Heart left ventricle (tissue), 16 donors: Measurements from ENCODE around the gene TNFAIP8L2. TPM values are rescaled to one million over a fixed set of nuclear protein-coding genes. Genes with fewer than 3 reads are reported as not detected.
A peak's percentile ranks its signal among the peaks of the same experiment; 100 is the strongest.

ENCODE experiments used
- ATAC-seq, 4 donors: fragments of 200-7000 bp; cut with Tn5 transposase; one replicate each; pipeline ENCODE4 v1.9.1; 2020 to 2022; ENCODE audit warnings: moderate library complexity in 4 of 4, mild to moderate bottlenecking in 3 of 4, moderate number of reproducible peaks in 1 of 4
- DNase-seq, 5 donors: peaks; one replicate each; pipeline ENCODE4 v3.0.0-alpha.2; 2020
- H3K27ac ChIP-seq, 12 donors: fragments of 200-600 bp; sonication (generic) in 4 of 12; one replicate each; pipeline versions ENCODE4 v1.5.0 to v1.8.0; 2016 to 2022; ENCODE audit warnings: mild to moderate bottlenecking in 2 of 12
- H3K27me3 ChIP-seq, 9 donors: fragments of 200-600 bp; sonication (generic) in 2 of 9; one replicate each; pipeline versions ENCODE4 v1.5.1 to v1.8.0; 2016 to 2022; ENCODE audit warnings: mild to moderate bottlenecking in 3 of 9
- H3K36me3 ChIP-seq, 9 donors: fragments of 200-600 bp; sonication (generic) in 2 of 9; one replicate each; pipeline versions ENCODE4 v1.5.0 to v1.8.0; 2018 to 2022; ENCODE audit warnings: mild to moderate bottlenecking in 2 of 9
- H3K4me1 ChIP-seq, 12 donors: fragments of 200-600 bp; sonication (generic) in 4 of 12; one replicate each; pipeline versions ENCODE4 v1.5.0 to v1.8.0; 2016 to 2022; ENCODE audit warnings: mild to moderate bottlenecking in 3 of 12
- H3K4me3 ChIP-seq, 12 donors: fragments of 200-600 bp; sonication (generic) in 4 of 12; one replicate each; pipeline versions ENCODE4 v1.5.0 to v1.8.0; 2017 to 2022; ENCODE audit warnings: mild to moderate bottlenecking in 9 of 12, moderate library complexity in 4 of 12
- H3K9me3 ChIP-seq, 12 donors: fragments of 200-600 bp; sonication (generic) in 4 of 12; one replicate each; pipeline versions ENCODE4 v1.5.0 to v1.8.0; 2016 to 2022; ENCODE audit warnings: mild to moderate bottlenecking in 1 of 12
- POLR2A ChIP-seq, 2 donors: fragments of 450-650 bp; IDR thresholded peaks; one replicate each; pipeline ENCODE4 v1.6.1; 2017; ENCODE audit warnings: antibody characterized with exemption in 2 of 2, mild to moderate bottlenecking in 2 of 2, moderate library complexity in 2 of 2
- WGBS, 4 donors: extraction: QIAGEN DNeasy Blood & Tissue Kit in 2 of 4; methylation state at CpG; one replicate each; pipeline versions ENCODE4 v1.1.5 to v1.1.7; 2013 to 2018; 5-methylcytosine and 5-hydroxymethylcytosine counted together
- intact Hi-C, 10 donors: fragments of 100-400 bp; cut with DNase I; formaldehyde crosslinking; loops; one replicate each; pipeline versions ENCODE4 v1.11.1 to v1.14.2; 2022
- polyA plus RNA-seq, 2 donors: library from polyadenylated mRNA; stranded (reverse); fragments of 200-250 nt; gene quantifications; one replicate each; pipeline ENCODE4 v1.2.3, GENCODE V29; 2013
- total RNA-seq, 9 donors: library from RNA; depleted of rRNA in 2 of 9; stranded (reverse); fragments of >200 nt in 2 of 9; fragmentation: NEBNext Ultra II Directional in 3 of 9; extraction: Animal tissue kit (Norgen Biotek cat#: 25700) in 3 of 9; gene quantifications; one replicate each; pipeline versions ENCODE4 v1.1.0 to v1.2.4, GENCODE V29; 2016 to 2023
- TF ChIP-seq, protein P1 (sequence below), 12 donors: fragments of 200-600 bp; sonication (generic) in 4 of 12; IDR thresholded peaks; one replicate each; pipeline versions ENCODE4 v1.5.0 to v1.8.0; 2018 to 2022; ENCODE audit warnings: antibody characterized with exemption in 12 of 12, mild to moderate bottlenecking in 5 of 12
- donor health status: ischemic (EF 13 %, LVEDD 7.1; RV severe dilation, severe dysfunction).
- donor health status: healthy with polysubstance abuse.
- donor health status: DM: no; HTN: yes; CAD: no.
- donor health status: DM: no; HTN: no; CAD: no.
- donor health status: ischemic (EF 25% LVEDD 6.9; RV normal size, moderate dysfunction).
- donor health status: ischemic (EF 25% LVEDD 5.7; RV mildly dilated, moderate dysfunction).
- donor health status: healthy.
- donor health status: DM: yes; HTN: yes; CAD: no.
- donor health status: ischemic (EF 35%, LVEDD 5.7; RV mildly dilated, moderate dysfunction).
- donor health status: nonischemic (EF 11% LVEDD 7.7; RV severe dilation, severe dysfunction).
- donor health status: DM: yes; HTN: yes; CAD: no.
- donor health status: PGD.
- donor health status: ischemic (EF 29% LVEDD 5.4; RV normal size, mild dysfunction).
- donor health status: nonischemic (EF 23%, LVEDD 6.1; RV moderate dilation, normal function).

The TNFAIP8L2 gene
- total and polyA plus RNA-seq, 11 donors = 0.49 to 7.9 (median 1.6) TPM

DNA sequence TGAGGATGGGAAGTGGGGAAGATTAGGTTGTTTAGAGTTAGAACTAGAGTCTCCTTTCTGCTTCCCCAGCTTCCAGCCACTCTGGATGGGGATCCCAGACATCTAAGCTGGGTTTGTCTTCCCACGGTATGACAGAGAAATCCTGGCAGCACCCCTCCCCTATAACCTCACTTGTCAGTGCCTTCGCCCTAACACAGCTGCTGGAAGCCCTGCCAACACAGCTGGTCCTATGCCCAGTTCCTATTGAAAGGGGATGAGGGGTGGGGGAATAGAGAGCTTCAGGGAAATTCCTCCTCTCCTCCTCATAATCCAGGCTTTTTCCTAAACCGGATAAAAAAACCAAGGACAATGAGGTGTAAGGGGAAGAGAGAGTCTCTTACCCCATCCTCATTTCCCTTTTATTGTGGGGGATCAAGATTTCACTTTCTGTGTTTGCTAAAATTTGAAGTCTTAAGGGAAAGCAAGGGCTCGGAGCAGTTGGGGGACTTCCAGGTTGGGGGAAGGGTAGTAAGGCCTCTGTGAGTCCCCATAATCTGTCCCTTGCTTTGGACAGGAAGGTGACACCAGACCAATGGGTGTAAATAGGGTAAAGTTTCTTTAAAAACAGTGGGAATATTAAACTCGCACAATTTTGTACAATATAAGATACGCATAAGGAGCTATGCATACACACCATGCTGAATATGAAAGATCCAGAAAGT lies 18.7 kb downstream of the TNFAIP8L2 start:
- H3K27ac ChIP-seq = no peak overlapping the region
- DNase-seq = peak in 1 of 5 donors; percentile 43
- peak in 3 of 4 donors; percentile 28 to 53 (median 39) for ATAC-seq
- no peak overlapping the region for H3K4me3 ChIP-seq
- no peak for TF ChIP-seq POLR2A (IDR thresholded peaks at IDR 0.05)
- TF ChIP-seq, protein P1, sequence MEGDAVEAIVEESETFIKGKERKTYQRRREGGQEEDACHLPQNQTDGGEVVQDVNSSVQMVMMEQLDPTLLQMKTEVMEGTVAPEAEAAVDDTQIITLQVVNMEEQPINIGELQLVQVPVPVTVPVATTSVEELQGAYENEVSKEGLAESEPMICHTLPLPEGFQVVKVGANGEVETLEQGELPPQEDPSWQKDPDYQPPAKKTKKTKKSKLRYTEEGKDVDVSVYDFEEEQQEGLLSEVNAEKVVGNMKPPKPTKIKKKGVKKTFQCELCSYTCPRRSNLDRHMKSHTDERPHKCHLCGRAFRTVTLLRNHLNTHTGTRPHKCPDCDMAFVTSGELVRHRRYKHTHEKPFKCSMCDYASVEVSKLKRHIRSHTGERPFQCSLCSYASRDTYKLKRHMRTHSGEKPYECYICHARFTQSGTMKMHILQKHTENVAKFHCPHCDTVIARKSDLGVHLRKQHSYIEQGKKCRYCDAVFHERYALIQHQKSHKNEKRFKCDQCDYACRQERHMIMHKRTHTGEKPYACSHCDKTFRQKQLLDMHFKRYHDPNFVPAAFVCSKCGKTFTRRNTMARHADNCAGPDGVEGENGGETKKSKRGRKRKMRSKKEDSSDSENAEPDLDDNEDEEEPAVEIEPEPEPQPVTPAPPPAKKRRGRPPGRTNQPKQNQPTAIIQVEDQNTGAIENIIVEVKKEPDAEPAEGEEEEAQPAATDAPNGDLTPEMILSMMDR (IDR thresholded peaks at IDR 0.05) = no peak
- H3K9me3 ChIP-seq = no peaks in the 10 kb centered on the region
- WGBS, 4 donors = 54 to 63% (median 59%) methylated on average over 6 of the region's 6 CpGs
- H3K36me3 ChIP-seq = peaks cover 0 to 96% (median 71%) of the 10 kb centered on the region in 9 donors
- intact Hi-C loops = no loop called here
- peaks cover 0 to 11% (median 0%) of the 10 kb centered on the region in 12 donors for H3K4me1 ChIP-seq
- no peaks in the 10 kb centered on the region for H3K27me3 ChIP-seq

DNA sequence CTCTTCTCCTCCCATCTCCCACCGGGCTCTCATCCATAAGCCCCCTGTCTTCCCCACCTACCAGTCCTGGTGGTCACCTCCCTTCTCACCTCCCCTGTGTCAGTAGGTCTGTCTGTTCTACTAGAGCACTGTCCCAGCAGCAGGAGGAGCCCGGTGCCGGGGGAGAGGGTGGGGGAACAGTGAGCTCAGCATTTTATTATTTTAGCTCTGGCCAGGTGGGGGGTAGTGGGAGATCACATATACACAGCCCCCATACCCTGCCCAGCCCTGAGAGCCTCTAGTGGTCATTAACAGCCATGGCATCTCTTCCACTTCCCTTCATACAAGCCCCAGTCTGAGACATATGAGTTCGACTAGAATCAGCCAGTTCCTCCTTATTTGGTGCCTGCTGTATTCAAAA lies 19.4 kb downstream of the TNFAIP8L2 start, which contains the start of gene TMOD4:
Gene TMOD4 (minus strand): TSS at position 119 of the 400 bp plus-strand sequence. CDS start 1,106 bp downstream, outside the sequence.
- Histone ChIP-seq H3K27me3 (no peaks in the 10 kb centered on the region), H3K4me1 (peaks cover 0 to 11% (median 0%) of the 10 kb centered on the region in 12 donors), H3K9me3 (no peaks in the 10 kb centered on the region), H3K27ac (no peak within 1 kb of the TSS), H3K4me3 (no peak within 1 kb of the TSS), H3K36me3 (peaks cover 0 to 96% (median 71%) of the 10 kb centered on the region in 9 donors)
- intact Hi-C loops = no loop called here
- no peak for DNase-seq
- 54 to 65% (median 61%) methylated on average over 4 of the region's 4 CpGs for WGBS, 4 donors
- TF ChIP-seq, protein P1 (IDR thresholded peaks at IDR 0.05) = peak in 11 of 12 donors; percentile 7 to 50 (median 31)
- TF ChIP-seq POLR2A (IDR thresholded peaks at IDR 0.05) = no peak
- ATAC-seq = peak in 3 of 4 donors; percentile 56 to 66 (median 61)

DNA sequence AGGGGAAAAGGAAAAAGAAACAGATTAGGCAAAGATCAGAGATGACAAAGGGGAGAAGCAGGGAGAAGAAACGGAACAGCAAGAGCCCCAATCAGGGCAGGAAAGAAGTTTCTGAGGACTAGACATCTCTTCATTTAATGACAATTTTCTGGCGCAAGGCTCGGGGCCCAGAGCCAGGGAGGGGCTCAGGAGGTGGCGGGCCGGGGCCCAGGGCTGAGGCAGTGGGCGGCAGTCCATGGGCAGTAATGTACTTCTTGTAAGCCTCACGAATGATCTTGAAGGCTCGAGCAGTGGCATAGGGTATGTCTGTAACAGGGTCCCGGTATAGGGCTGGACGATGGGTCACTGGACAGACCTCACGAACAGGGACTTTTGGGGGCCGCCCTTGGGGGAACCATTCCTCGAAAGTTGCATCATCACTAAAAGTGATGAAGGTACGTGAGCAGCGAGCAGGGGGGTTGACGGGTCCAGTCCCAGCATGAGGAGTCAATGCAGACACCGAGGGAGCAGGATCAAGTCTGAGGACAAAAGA lies 20.1 kb downstream of the TNFAIP8L2 start:
- no peak for TF ChIP-seq POLR2A (IDR thresholded peaks at IDR 0.05)
- TF ChIP-seq, protein P1 (IDR thresholded peaks at IDR 0.05) = no peak
- intact Hi-C loops = no loop called here
- WGBS, 4 donors = 92 to 96% (median 94%) methylated on average over 17 of the region's 17 CpGs
- Histone ChIP-seq H3K27me3 (no peaks in the 10 kb centered on the region), H3K9me3 (no peaks in the 10 kb centered on the region), H3K36me3 (peaks cover 0 to 96% (median 75%) of the 10 kb centered on the region in 9 donors), H3K27ac (no peak overlapping the region), H3K4me1 (peaks cover 0 to 11% (median 0%) of the 10 kb centered on the region in 12 donors), H3K4me3 (no peak overlapping the region)
- DNase-seq (no peak), ATAC-seq (no peak)

DNA sequence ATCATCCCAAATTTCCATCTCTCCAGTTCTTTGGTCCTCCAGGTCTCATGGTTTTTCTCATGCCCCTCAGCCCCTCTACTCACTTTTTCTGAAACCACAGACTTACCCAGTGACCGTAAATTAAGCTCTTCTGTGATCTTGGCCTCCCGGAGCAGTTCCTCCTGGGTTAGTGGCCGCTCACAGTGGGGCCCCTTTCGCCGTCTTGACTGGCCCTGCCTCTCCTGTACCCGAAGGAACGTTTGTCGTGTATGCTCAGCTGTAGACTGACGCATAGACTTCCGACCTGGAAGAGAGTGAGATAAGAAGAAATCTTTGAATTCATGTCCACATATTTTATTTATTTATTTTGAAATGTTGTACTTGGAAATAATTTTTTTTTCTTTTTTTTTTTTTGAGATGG lies 27.8 kb downstream of the TNFAIP8L2 start:
- TF ChIP-seq POLR2A (IDR thresholded peaks at IDR 0.05) = no peak
- TF ChIP-seq, protein P1 (IDR thresholded peaks at IDR 0.05) = no peak
- ATAC-seq = no peak
- Histone ChIP-seq H3K27me3 (no peaks in the 10 kb centered on the region), H3K27ac (no peak overlapping the region), H3K9me3 (no peaks in the 10 kb centered on the region), H3K4me1 (peaks cover 0 to 22% (median 12%) of the 10 kb centered on the region in 12 donors), H3K4me3 (no peak overlapping the region), H3K36me3 (peaks cover 3 to 75% (median 68%) of the 10 kb centered on the region in 9 donors)
- intact Hi-C loops = loop anchor here in 1 of 10 donors (10.0 kb wide), 1 partner anchor 51 kb away; no protein-coding TSS in a partner anchor
- DNase-seq = no peak
- WGBS, 4 donors = 94 to 95% (median 94%) methylated on average over 10 of the region's 10 CpGs
